Endothelial cell of umbilical vein (primary cell): ENCODE data around the gene INTS14. TPM values are rescaled to one million over a fixed set of nuclear protein-coding genes. Genes with fewer than 3 reads are reported as not detected.

Experiments used
- BruUV-seq: library from RNA; stranded (reverse); fragments of 400-500 nt; replicated peaks from 2 replicates; lab custom pipeline; 2021; lab: Mats Ljungman, UMichigan
- CTCF ChIA-PET: fragments of 300-600, 350-600 bp; sonication (Branson Sonifier 250); formaldehyde crosslinking; loops from one replicate; lab custom pipeline; 2021; ENCODE audit warnings: antibody characterized with exemption, inconsistent platforms; lab: Charles Lee
- POLR2A ChIA-PET: fragments of 300-600, 350-600 bp; sonication (Branson Sonifier 250); formaldehyde crosslinking; loops from one replicate; lab custom pipeline; 2021; ENCODE audit warnings: antibody characterized with exemption, inconsistent platforms; lab: Charles Lee
- DNase-seq: peaks from one replicate; pipeline ENCODE4 v3.0.0-alpha.2; 2011; ENCODE audit warnings: low read depth, low spot score
- FAIRE-seq: peaks from 2 replicates; lab custom pipeline; 2011; peaks lifted over from hg19 to GRCh38; lab: Jason Lieb, UNC
- H2AFZ ChIP-seq: 2 replicates; pipeline ENCODE4 v1.6.0; 2012; ENCODE audit warnings: low read depth, low read length, control low read depth, inconsistent platforms
- H3K27ac ChIP-seq: 2 replicates; pipeline ENCODE4 v1.5.1; 2011; ENCODE audit warnings: low read depth, mild to moderate bottlenecking, control low read depth, low read length, moderate library complexity; ENCODE audit not compliant: insufficient read depth
- H3K27me3 ChIP-seq, 2 experiments: 2 replicates each; pipeline versions ENCODE4 v1.6.0 to v1.6.1; 2011; ENCODE audit warnings: low read length in 2 of 2, mixed read lengths in 1 of 2; ENCODE audit not compliant: control insufficient read depth in 2 of 2, insufficient read depth in 2 of 2
- H3K36me3 ChIP-seq, 2 experiments: 2 replicates in 1 of 2; 3 replicates in 1 of 2; pipeline ENCODE4 v1.5.1; 2011; ENCODE audit warnings: low read length in 2 of 2, mild to moderate bottlenecking in 1 of 2, moderate library complexity in 1 of 2; ENCODE audit not compliant: control insufficient read depth in 2 of 2, insufficient read depth in 2 of 2; ENCODE audit errors: extremely low read depth in 1 of 2
- H3K4me1 ChIP-seq: 3 replicates; pipeline ENCODE4 v1.5.1; 2011; ENCODE audit warnings: mild to moderate bottlenecking, low read length; ENCODE audit not compliant: control insufficient read depth, insufficient read depth; ENCODE audit errors: extremely low read depth
- H3K4me2 ChIP-seq: 2 replicates; pipeline ENCODE4 v1.6.1; 2011; ENCODE audit warnings: low read length, control low read depth, mixed read lengths; ENCODE audit not compliant: insufficient read depth
- H3K4me3 ChIP-seq, 3 experiments: fragments of 200-600 bp in 1 of 3; sonication (generic), shearing (Covaris generic) in 1 of 3; replicated peaks in 1 of 3; 2 replicates each; pipeline ENCODE4 v1.5.1; 2011 to 2016; ENCODE audit warnings: control low read depth in 3 of 3, low read length in 3 of 3, mild to moderate bottlenecking in 2 of 3, inconsistent platforms in 1 of 3, low read depth in 1 of 3, moderate library complexity in 1 of 3; ENCODE audit not compliant: insufficient read depth in 1 of 3
- H3K79me2 ChIP-seq: 2 replicates; pipeline ENCODE4 v1.6.0; 2012; ENCODE audit warnings: low read length, inconsistent platforms; ENCODE audit not compliant: control insufficient read depth, insufficient read depth
- H3K9ac ChIP-seq: replicated peaks from 2 replicates; pipeline ENCODE3; 2011; ENCODE audit warnings: low read length, control low read depth; ENCODE audit not compliant: insufficient read depth; ENCODE audit errors: extremely low read depth
- H3K9me1 ChIP-seq: replicated peaks from 3 replicates; pipeline ENCODE4 v1.6.0; 2011; ENCODE audit warnings: mild to moderate bottlenecking, low read length; ENCODE audit not compliant: control insufficient read depth, insufficient read depth; ENCODE audit errors: extremely low read depth
- H3K9me3 ChIP-seq: replicated peaks from 2 replicates; pipeline ENCODE4 v1.5.1; 2012; ENCODE audit warnings: low read length, inconsistent platforms; ENCODE audit not compliant: control insufficient read depth, insufficient read depth
- H4K20me1 ChIP-seq: replicated peaks from 2 replicates; pipeline ENCODE3; 2011; ENCODE audit warnings: mild to moderate bottlenecking, low read length; ENCODE audit not compliant: control insufficient read depth, insufficient read depth; ENCODE audit errors: extremely low read depth
- EZH2 ChIP-seq: IDR thresholded peaks from 2 replicates; pipeline ENCODE4 v1.6.1; 2012; ENCODE audit warnings: borderline replicate concordance, low read depth, mild to moderate bottlenecking, moderate library complexity, low read length, inconsistent platforms; ENCODE audit not compliant: severe bottlenecking
- FOS ChIP-seq: IDR thresholded peaks from 2 replicates; pipeline ENCODE4 v1.6.1; 2011; ENCODE audit warnings: mild to moderate bottlenecking, low read length, moderate library complexity, borderline replicate concordance; ENCODE audit not compliant: insufficient read depth
- GATA2 ChIP-seq: IDR thresholded peaks from 2 replicates; pipeline ENCODE4 v1.7.0; 2011; ENCODE audit warnings: low read depth, mild to moderate bottlenecking, moderate library complexity, mixed read lengths, low read length; ENCODE audit not compliant: insufficient read length, insufficient read depth
- JUN ChIP-seq: IDR thresholded peaks from 2 replicates; pipeline ENCODE4 v1.6.1; 2011; ENCODE audit warnings: borderline replicate concordance, low read depth; ENCODE audit not compliant: insufficient read length, insufficient read depth
- MYC ChIP-seq: IDR thresholded peaks from one replicate; pipeline ENCODE4 v1.6.1; 2011; ENCODE audit warnings: mild to moderate bottlenecking, low read depth, low read length
- POLR2A ChIP-seq: IDR thresholded peaks from 2 replicates; pipeline ENCODE4 v1.6.1; 2012; ENCODE audit warnings: low read depth, mild to moderate bottlenecking, control low read depth, low read length
- POLR2AphosphoS5 ChIP-seq: IDR thresholded peaks from 2 replicates; pipeline ENCODE4 v1.6.1; 2012; ENCODE audit warnings: low read depth, mild to moderate bottlenecking, control low read depth, low read length, moderate library complexity; ENCODE audit not compliant: insufficient read depth
- dilution Hi-C: fragments of 300-500 bp; cut with MboI; formaldehyde crosslinking; loops from one replicate; pipeline ENCODE4 v1.15.0; 2019; ENCODE audit warnings: low sequenced_read_pairs; ENCODE audit not compliant: extremely low pct_ligation_motif_present
- intact Hi-C: fragments of 100-400 bp; cut with micrococcal nuclease; formaldehyde crosslinking; loops from one replicate; pipeline ENCODE4 v1.10.0; 2022
- polyA plus RNA-seq, 4 experiments: library from polyadenylated mRNA; depleted of rRNA in 3 of 4; stranded (reverse) in 3 of 4; unstranded in 1 of 4; fragments of >200 nt; gene quantifications; 2 replicates each; pipeline versions ENCODE4 v1.2.1 to v1.2.3, GENCODE V29; 2011 to 2012; ENCODE audit warnings: missing spikeins in 1 of 4
- total RNA-seq: library from RNA; stranded (reverse); gene quantifications from 2 replicates; pipeline ENCODE4 v1.2.3, GENCODE V29; 2021
- TF ChIP-seq, protein P1 (sequence below), 2 donors: IDR thresholded peaks; 1 replicate in 1 of 2; 2 replicates in 1 of 2; pipeline ENCODE4 v1.5.1; 2011; ENCODE audit warnings: low read length in 2 of 2, mild to moderate bottlenecking in 2 of 2, moderate library complexity in 2 of 2, control low read depth in 1 of 2, inconsistent platforms in 1 of 2, low read depth in 1 of 2; ENCODE audit not compliant: insufficient read depth in 1 of 2; ENCODE audit errors: extremely low read depth in 1 of 2
- TF ChIP-seq, protein P2 (sequence below): IDR thresholded peaks from 2 replicates; pipeline ENCODE4 v1.6.1; 2011; ENCODE audit not compliant: insufficient read depth, insufficient read length

The INTS14 gene
- total and polyA plus RNA-seq, 2 donors (not counting 3 experiments of a cell fraction or from before 2014, with no cell fraction given): 41.7 to 52.6 TPM

DNA sequence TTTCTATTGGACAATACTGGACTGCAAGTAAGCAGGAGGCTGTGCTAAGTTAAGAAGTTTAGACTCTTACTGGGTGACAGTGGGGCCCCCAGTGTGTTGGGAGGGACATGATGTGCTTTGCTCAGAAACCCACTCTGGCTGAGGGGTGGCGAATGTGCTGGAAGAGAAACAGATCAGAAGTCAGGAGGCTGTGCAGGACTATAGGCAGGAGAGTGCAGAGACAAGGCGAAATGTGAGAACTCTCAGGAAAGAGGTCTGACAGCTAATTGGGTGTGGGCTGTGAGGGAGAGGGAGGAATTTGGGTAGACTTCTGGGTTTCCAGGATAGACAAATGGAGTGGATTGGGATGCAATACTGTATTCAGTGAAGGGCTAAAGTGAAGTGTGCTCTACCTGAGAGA, 22.8 kb upstream of the INTS14 start:
- POLR2A ChIA-PET: no interaction called here
- H3K4me1 ChIP-seq: no peaks in the 10 kb centered on the region
- no peaks in the 10 kb centered on the region for H3K27me3 ChIP-seq
- no peak for DNase-seq
- dilution Hi-C loops (no loop called here), intact Hi-C loops (loop anchor here (10.0 kb wide), 1 partner anchor 311 kb away; no protein-coding TSS in a partner anchor)
- H3K4me2 ChIP-seq: no peak overlapping the region
- no peak overlapping the region for H3K9ac ChIP-seq
- H3K36me3 ChIP-seq: no peaks in the 10 kb centered on the region
- H3K9me3 ChIP-seq: no peaks in the 10 kb centered on the region
- TF ChIP-seq EZH2: no peak
- TF ChIP-seq POLR2A: no peak
- no peak for TF ChIP-seq MYC
- TF ChIP-seq JUN: no peak
- no peak for TF ChIP-seq FOS
- TF ChIP-seq POLR2AphosphoS5: no peak
- no peak for TF ChIP-seq GATA2
- TF ChIP-seq, protein P1, sequence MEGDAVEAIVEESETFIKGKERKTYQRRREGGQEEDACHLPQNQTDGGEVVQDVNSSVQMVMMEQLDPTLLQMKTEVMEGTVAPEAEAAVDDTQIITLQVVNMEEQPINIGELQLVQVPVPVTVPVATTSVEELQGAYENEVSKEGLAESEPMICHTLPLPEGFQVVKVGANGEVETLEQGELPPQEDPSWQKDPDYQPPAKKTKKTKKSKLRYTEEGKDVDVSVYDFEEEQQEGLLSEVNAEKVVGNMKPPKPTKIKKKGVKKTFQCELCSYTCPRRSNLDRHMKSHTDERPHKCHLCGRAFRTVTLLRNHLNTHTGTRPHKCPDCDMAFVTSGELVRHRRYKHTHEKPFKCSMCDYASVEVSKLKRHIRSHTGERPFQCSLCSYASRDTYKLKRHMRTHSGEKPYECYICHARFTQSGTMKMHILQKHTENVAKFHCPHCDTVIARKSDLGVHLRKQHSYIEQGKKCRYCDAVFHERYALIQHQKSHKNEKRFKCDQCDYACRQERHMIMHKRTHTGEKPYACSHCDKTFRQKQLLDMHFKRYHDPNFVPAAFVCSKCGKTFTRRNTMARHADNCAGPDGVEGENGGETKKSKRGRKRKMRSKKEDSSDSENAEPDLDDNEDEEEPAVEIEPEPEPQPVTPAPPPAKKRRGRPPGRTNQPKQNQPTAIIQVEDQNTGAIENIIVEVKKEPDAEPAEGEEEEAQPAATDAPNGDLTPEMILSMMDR (IDR thresholded peaks at IDR 0.05; ENCODE audit: extremely low read depth in 1 of 2, insufficient read depth in 1 of 2, low read depth in 1 of 2, low read length in 2 of 2): no peak
- TF ChIP-seq, protein P2, sequence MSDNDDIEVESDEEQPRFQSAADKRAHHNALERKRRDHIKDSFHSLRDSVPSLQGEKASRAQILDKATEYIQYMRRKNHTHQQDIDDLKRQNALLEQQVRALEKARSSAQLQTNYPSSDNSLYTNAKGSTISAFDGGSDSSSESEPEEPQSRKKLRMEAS: no peak
- no peaks in the 10 kb centered on the region for H3K9me1 ChIP-seq
- CTCF ChIA-PET: interaction anchor here (1.2 kb wide), 1 partner anchor 19 kb away, joined by 4 read pairs; no protein-coding TSS in a partner anchor
- BruUV-seq: no TSS peak
- FAIRE-seq: no peak
- no peak overlapping the region for H3K4me3 ChIP-seq
- no peak overlapping the region for H3K27ac ChIP-seq
- no peaks in the 10 kb centered on the region for H3K79me2 ChIP-seq
- H2AFZ ChIP-seq: no peak overlapping the region
- no peaks in the 10 kb centered on the region for H4K20me1 ChIP-seq
